GM12801 (cell line): ENCODE data around the gene FAM111B.

Experiments used
- TF ChIP-seq, protein P1 (sequence below): IDR thresholded peaks from one replicate; pipeline ENCODE4 v1.5.1; 2011; ENCODE audit warnings: control low read depth; ENCODE audit not compliant: insufficient read length; ENCODE audit errors: extremely low read depth

FAM111B gene

DNA sequence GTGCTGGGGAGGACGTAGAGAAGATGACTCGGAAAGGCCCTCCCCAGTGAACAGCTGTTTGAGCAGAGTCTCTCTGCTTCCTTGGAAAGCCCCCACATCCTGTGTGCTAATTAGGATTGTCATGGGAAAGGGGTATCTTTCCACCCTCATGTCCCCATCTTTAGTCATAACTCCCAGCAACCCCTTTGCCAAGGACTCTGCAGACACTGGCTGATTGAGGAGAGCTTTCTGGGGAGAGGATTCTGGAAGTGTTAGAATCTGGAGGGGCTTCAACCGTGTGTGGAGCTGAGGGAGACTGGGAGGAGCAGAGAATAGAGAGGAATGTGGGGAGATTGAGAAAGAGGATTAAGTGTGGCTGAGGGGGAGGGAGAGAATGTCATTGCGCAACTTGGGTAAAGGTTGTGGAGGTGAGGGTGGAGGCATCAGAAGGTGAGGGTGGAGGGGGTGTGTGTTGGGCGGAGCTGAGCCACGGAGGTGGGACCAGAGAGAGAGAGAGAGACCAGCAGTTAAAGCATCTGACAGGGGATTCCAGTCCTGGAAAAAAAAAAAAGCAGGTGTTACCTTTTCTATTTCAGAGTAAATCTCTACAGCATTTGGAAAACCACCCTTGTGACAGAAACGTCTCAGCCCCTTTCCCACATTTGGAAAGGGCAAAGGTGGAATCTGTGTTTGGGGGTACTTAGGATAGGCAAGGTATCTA lies 67.1 kb downstream of the FAM111B start:
- TF ChIP-seq, protein P1, sequence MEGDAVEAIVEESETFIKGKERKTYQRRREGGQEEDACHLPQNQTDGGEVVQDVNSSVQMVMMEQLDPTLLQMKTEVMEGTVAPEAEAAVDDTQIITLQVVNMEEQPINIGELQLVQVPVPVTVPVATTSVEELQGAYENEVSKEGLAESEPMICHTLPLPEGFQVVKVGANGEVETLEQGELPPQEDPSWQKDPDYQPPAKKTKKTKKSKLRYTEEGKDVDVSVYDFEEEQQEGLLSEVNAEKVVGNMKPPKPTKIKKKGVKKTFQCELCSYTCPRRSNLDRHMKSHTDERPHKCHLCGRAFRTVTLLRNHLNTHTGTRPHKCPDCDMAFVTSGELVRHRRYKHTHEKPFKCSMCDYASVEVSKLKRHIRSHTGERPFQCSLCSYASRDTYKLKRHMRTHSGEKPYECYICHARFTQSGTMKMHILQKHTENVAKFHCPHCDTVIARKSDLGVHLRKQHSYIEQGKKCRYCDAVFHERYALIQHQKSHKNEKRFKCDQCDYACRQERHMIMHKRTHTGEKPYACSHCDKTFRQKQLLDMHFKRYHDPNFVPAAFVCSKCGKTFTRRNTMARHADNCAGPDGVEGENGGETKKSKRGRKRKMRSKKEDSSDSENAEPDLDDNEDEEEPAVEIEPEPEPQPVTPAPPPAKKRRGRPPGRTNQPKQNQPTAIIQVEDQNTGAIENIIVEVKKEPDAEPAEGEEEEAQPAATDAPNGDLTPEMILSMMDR, result no peak

DNA sequence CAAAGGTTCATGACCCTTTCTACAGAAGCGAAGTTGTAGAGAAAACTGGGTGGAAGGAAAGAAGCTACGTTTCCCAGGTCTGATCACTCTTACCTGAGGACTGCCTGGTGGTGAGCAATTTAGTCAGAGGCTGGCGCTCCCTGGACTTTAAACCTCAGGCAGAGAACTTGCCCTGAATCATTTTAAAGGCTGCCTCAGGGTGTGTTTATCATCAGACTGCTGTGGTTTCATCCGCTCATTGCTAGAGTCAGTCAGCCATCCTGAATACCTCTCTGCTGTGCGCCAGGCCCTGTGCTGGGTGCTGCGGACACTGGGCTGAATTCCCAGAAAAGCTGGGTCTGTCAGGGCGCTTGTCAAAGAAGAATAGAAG lies 67.6 kb downstream of the FAM111B start:
- TF ChIP-seq, protein P1, result no peak

DNA sequence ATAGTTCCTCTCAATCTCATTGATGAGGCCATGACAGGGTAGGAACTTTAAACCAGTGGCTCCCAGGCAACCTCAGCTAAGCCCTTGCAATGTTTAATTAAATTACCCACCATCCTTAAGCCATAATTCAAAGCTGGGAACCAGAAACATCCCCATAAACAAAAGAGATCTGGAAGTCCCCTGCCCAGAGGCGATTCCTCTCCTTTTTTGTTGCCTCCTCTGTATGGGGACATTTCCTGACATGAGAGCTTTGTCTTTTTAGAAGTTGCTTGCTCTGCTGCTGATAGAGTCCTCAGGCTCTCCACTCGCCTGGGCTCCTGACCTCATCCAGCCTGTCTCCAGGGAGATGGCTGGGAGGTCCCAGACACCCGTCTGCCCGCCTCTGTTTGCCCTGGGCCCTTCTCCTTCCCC lies 68.1 kb downstream of the FAM111B start:
- TF ChIP-seq, protein P1, result no peak

DNA sequence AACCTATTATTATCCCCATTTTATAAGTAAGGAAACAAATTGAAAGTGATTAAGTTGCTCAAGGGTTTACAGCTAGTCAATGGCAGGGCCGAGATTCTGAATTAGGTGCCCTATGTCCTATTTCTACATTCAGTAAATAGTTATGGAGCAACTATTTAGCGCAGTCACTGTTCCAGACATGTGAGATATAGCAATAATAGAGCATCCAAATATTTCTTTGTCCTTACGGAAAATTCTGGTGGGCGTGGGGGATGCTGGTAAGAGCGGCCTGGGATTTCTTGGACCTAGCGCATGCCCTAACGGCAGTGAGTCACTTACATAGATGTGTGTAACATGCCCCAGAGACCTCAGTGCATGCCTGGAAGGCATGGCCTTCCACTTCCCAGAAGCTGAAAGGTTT lies 69.3 kb downstream of the FAM111B start:
- TF ChIP-seq, protein P1, result no peak
